Measurements from ENCODE around the gene STK16.

The STK16 gene

DNA sequence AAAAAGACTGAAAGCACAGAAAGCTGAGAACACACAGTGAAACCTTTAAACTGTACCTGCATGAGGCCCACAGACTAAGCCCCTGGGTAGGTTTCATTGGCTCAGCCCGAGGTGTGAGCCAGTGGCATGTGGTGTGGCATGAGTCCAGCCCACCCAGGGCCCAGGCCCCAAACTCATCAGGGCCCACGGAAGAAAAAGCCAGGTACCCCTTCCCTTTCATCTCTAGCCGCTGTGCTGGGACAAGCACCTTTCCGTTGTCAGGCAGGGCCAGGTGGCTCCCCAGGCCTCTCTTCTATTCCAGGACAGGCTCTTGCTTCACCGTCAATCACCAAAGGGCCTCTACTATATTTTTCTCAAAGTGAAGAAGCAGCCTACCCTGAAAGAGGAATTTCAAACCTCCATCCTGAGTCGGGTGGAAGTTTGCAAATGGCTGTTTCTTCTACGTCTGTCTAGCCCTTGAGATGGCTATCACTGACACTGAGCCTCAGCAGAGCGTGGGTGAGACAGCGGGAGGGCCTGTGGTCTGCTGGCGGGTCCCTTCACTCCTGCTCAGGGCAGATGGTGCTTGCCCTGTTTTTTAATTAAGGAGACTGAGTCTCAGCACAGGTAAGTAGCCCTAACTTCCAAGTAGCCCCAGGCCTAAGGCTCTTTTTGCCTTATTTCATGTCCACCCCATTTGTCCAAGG lies 42.4 kb downstream of the STK16 start:
- TF ChIP-seq, protein P1, sequence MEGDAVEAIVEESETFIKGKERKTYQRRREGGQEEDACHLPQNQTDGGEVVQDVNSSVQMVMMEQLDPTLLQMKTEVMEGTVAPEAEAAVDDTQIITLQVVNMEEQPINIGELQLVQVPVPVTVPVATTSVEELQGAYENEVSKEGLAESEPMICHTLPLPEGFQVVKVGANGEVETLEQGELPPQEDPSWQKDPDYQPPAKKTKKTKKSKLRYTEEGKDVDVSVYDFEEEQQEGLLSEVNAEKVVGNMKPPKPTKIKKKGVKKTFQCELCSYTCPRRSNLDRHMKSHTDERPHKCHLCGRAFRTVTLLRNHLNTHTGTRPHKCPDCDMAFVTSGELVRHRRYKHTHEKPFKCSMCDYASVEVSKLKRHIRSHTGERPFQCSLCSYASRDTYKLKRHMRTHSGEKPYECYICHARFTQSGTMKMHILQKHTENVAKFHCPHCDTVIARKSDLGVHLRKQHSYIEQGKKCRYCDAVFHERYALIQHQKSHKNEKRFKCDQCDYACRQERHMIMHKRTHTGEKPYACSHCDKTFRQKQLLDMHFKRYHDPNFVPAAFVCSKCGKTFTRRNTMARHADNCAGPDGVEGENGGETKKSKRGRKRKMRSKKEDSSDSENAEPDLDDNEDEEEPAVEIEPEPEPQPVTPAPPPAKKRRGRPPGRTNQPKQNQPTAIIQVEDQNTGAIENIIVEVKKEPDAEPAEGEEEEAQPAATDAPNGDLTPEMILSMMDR (IDR thresholded peaks at IDR 0.05; ENCODE audit: borderline replicate concordance, control extremely low read depth, extremely low read depth, insufficient read depth, missing control alignments): no peak
- DNase-seq (ENCODE audit: low spot score): peak; percentile 31
- in situ Hi-C loops (cut with MboI; ENCODE audit: low sequenced_read_pairs, unreplicated experiment): loop anchor here (25.0 kb wide), 1 partner anchor 125 kb away; the partner anchor contains the start of genes NHEJ1 and SLC23A3

DNA sequence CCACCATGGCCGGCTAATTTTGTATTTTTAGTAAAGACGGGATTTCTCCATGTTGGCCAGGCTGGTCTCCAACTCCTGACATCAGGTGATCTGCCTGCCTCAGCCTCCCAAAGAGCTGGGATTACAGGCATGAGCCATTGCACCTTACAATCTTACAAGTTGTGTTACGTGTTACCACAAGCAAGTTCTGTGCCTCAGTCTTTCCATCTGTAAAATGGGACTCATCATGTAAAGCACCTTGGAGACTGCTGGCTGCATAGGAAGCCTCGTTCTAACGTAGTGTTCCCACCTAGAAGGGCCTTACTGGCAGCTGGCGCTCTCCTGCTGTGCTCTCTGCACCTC lies 43.9 kb downstream of the STK16 start:
- in situ Hi-C loops (cut with MboI; ENCODE audit: low sequenced_read_pairs, unreplicated experiment): loop anchor here (25.0 kb wide), 1 partner anchor 127 kb away; the partner anchor contains the start of genes NHEJ1 and SLC23A3
- TF ChIP-seq, protein P1 (IDR thresholded peaks at IDR 0.05; ENCODE audit: borderline replicate concordance, control extremely low read depth, extremely low read depth, insufficient read depth, missing control alignments): no peak
- no peak for DNase-seq (ENCODE audit: low spot score)

DNA sequence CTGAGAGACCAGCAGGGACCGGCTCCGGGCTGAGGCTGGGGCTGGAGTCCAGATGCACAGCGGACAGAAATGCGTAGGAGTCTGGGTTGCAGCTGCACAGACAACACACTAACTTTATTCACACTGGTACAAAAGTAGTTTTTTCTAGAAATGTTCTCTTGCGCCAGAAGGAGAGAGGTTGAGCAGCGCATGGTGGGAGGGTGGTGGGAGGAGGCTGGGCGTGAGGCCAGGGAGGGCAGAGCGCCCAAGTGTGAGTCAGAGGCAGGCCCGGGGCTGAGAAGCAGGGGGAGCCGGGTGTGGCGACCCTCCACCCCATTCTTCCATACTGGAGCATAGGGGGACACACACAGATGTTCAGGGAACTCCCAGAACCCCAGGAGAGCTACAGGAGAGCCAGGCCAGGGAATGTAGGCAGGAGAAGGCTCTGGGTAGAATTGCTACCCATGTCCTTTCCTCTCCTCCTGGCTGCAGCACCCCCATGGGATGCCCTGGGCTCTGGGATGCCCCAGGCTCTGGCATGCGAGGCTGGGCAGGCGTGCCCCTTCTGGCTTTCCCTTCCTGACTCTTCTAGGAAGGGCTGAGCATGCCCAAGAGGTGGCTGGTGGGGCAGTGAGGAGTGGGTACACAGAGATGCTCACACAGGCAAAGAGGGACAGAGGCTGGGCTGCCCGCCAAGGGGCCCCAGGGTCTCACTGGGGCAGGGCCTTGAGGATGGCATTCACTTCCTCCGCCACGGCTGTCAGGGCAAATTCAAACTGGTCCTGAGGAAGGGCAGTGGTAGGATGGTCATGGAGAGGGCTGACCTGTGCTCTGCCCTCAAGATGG lies 44.5 kb downstream of the STK16 start:
- TF ChIP-seq, protein P1 (IDR thresholded peaks at IDR 0.05; ENCODE audit: borderline replicate concordance, control extremely low read depth, extremely low read depth, insufficient read depth, missing control alignments): no peak
- DNase-seq (ENCODE audit: low spot score): peak; percentile 18
- in situ Hi-C loops (cut with MboI; ENCODE audit: low sequenced_read_pairs, unreplicated experiment): loop anchor here (25.0 kb wide), 1 partner anchor 127 kb away; the partner anchor contains the start of genes NHEJ1 and SLC23A3

DNA sequence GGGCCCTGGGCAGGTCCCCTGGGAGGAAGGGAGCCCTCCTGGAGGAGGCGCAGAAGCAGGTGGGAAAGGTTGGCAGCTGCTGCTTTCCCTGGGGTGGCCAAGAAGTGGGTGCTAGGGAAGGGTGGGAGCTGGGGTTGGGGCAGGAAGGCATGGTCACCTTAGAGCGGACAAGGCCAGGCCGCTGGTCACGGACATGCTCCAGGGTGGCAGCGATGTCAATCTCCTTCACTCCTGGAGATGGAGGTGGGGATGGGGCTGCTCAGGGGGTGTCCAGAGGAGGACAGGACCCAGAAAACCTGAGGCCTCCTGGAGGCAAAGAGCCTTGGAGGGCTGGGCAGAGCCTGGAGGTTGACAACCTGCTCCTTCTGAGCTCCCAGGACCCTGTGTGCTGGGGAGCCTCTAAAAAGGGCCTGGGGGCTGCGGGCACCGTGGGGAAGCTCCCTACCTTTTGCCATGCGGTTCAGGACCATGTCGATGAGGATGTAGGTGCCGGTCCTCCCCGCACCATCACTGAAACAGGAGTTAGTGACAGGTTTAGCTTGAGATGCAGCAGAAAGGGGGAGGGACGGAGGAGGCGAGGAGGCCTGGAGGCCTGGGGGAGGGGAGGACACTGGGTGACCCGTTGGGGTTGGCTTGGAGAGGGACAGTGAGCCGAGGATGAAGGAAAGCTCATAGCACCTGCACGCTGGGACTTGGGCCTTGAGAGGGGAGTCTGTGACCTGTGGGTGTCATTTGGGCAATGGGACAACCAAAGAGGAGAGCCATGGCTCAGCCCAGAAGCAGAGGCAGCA lies 45.3 kb downstream of the STK16 start:
- in situ Hi-C loops (cut with MboI; ENCODE audit: low sequenced_read_pairs, unreplicated experiment): loop anchor here (25.0 kb wide), 1 partner anchor 128 kb away; the partner anchor contains the start of genes NHEJ1 and SLC23A3
- DNase-seq (ENCODE audit: low spot score): peak; percentile 11
- TF ChIP-seq, protein P1 (IDR thresholded peaks at IDR 0.05; ENCODE audit: borderline replicate concordance, control extremely low read depth, extremely low read depth, insufficient read depth, missing control alignments): no peak

DNA sequence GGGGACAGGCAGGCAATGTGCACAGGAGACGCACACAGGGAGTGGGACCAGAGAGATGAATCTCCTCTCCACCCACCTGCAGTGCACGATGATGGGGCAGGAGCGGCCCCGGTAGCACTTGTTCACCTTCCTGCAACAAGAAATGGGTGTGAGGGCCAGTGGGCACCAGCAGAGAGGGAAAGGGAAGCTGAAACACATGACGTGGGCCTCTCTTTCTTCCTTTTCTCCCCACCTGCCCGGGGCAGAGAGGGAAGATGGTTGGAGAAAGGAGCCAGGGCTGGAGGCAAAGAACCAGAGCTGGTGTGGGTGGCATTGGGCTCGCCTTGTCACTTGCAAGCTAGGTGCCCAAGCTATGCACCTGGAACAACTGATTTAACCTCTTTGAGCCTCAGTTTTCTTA lies 46.1 kb downstream of the STK16 start:
- in situ Hi-C loops (cut with MboI; ENCODE audit: low sequenced_read_pairs, unreplicated experiment): loop anchor here (25.0 kb wide), 1 partner anchor 129 kb away; the partner anchor contains the start of genes NHEJ1 and SLC23A3
- TF ChIP-seq, protein P1 (IDR thresholded peaks at IDR 0.05; ENCODE audit: borderline replicate concordance, control extremely low read depth, extremely low read depth, insufficient read depth, missing control alignments): no peak
- DNase-seq (ENCODE audit: low spot score): no peak
